ENCODE data around the gene C1QTNF6.
"Not testable (repeated sequence)": the region's sequence is repeated elsewhere in the genome, so short reads cannot be mapped to it uniquely, and the experiment has no call there.

Gene C1QTNF6

GRCh38 chr22:37178350-37179125 is 9.5 kb downstream of the C1QTNF6 start:
- no peak for DNase-seq (ENCODE audit: low read depth in 2 of 3, low spot score in 1 of 3)

GRCh38 chr22:37177755-37178154 is 10.3 kb downstream of the C1QTNF6 start:
- DNase-seq (ENCODE audit: low read depth in 2 of 3, low spot score in 1 of 3): no peak

- DNase-seq (ENCODE audit: low read depth in 2 of 3, low spot score in 1 of 3): no peak
These were observed 10.8 kb downstream of the C1QTNF6 start for GRCh38 chr22:37177221-37177620.

- DNase-seq (ENCODE audit: low read depth in 2 of 3, low spot score in 1 of 3): no peak
These were observed 11.5 kb downstream of the C1QTNF6 start for GRCh38 chr22:37176464-37177061.

- no peak for DNase-seq (ENCODE audit: low read depth in 2 of 3, low spot score in 1 of 3)
These were observed 12.4 kb downstream of the C1QTNF6 start for GRCh38 chr22:37175414-37176281.

- DNase-seq (ENCODE audit: low read depth in 2 of 3, low spot score in 1 of 3): no peak
These were observed 13.1 kb downstream of the C1QTNF6 start for GRCh38 chr22:37174964-37175363.

GRCh38 chr22:37173709-37174108 is 14.3 kb downstream of the C1QTNF6 start:
- DNase-seq (ENCODE audit: low read depth in 2 of 3, low spot score in 1 of 3): no peak

- DNase-seq (ENCODE audit: low read depth in 2 of 3, low spot score in 1 of 3): no peak
These were observed 15.5 kb downstream of the C1QTNF6 start for GRCh38 chr22:37172266-37173245.

GRCh38 chr22:37171662-37172061 is 16.4 kb downstream of the C1QTNF6 start:
- no peak for DNase-seq (ENCODE audit: low read depth in 2 of 3, low spot score in 1 of 3)

GRCh38 chr22:37170689-37171405 is 17.2 kb downstream of the C1QTNF6 start:
- not testable (repeated sequence) for DNase-seq (ENCODE audit: low read depth in 2 of 3, low spot score in 1 of 3)

GRCh38 chr22:37169947-37170688 is 17.9 kb downstream of the C1QTNF6 start:
- no peak for DNase-seq (ENCODE audit: low read depth in 2 of 3, low spot score in 1 of 3)

GRCh38 chr22:37169406-37169805 is 18.6 kb downstream of the C1QTNF6 start:
- no peak for DNase-seq (ENCODE audit: low read depth in 2 of 3, low spot score in 1 of 3)

GRCh38 chr22:37167981-37168647 is 19.9 kb downstream of the C1QTNF6 start:
- no peak for DNase-seq (ENCODE audit: low read depth in 2 of 3, low spot score in 1 of 3)

GRCh38 chr22:37167176-37167980 is 20.7 kb downstream of the C1QTNF6 start:
- no peak for DNase-seq (ENCODE audit: low read depth in 2 of 3, low spot score in 1 of 3)

GRCh38 chr22:37166675-37167066 is 21.4 kb downstream of the C1QTNF6 start:
- DNase-seq (ENCODE audit: low read depth in 2 of 3, low spot score in 1 of 3): peak; percentile 76 to 89 (median 78)

- no peak for DNase-seq (ENCODE audit: low read depth in 2 of 3, low spot score in 1 of 3)
These were observed 21.9 kb downstream of the C1QTNF6 start for GRCh38 chr22:37165940-37166674.

- DNase-seq (ENCODE audit: low read depth in 2 of 3, low spot score in 1 of 3): no peak
These were observed 23.0 kb downstream of the C1QTNF6 start for GRCh38 chr22:37165066-37165465.
